ENCODE results near the gene NAV3.

DNA sequence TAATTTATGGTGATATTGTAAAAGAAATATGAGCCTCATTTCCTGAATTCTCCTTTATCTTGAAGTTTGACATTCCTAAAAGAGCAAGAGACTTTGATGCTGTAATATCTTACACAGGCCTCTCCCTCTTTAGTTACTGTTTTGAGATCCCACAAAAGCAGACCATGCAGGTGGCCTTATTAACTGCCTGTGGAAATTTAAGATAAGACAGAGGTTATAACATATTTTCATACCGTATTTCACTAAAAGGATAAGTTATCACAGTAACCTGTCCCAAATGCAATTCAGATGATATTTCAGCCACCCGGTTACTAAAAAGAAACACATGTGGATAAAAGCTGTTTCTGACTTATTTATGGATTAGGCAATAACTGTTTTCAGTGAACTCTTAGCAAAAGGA lies 150.1 kb downstream of the NAV3 start:
- TF ChIP-seq, protein P1, sequence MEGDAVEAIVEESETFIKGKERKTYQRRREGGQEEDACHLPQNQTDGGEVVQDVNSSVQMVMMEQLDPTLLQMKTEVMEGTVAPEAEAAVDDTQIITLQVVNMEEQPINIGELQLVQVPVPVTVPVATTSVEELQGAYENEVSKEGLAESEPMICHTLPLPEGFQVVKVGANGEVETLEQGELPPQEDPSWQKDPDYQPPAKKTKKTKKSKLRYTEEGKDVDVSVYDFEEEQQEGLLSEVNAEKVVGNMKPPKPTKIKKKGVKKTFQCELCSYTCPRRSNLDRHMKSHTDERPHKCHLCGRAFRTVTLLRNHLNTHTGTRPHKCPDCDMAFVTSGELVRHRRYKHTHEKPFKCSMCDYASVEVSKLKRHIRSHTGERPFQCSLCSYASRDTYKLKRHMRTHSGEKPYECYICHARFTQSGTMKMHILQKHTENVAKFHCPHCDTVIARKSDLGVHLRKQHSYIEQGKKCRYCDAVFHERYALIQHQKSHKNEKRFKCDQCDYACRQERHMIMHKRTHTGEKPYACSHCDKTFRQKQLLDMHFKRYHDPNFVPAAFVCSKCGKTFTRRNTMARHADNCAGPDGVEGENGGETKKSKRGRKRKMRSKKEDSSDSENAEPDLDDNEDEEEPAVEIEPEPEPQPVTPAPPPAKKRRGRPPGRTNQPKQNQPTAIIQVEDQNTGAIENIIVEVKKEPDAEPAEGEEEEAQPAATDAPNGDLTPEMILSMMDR (IDR thresholded peaks at IDR 0.05), result no peak
- no peak for TF ChIP-seq EP300 (IDR thresholded peaks at IDR 0.05)
